HepG2 (cell line): Measurements from ENCODE around the gene ULK3. TPM values are rescaled to one million over a fixed set of nuclear protein-coding genes. Genes with fewer than 3 reads are reported as not detected.

ENCODE experiments used
- CBX1 ChIP-seq: IDR thresholded peaks from one replicate; pipeline ENCODE4 v1.6.1; 2016; ENCODE audit warnings: antibody characterized with exemption, low read depth
- EHMT2 ChIP-seq: fragments of 200-600 bp; sonication (generic); IDR thresholded peaks from 2 replicates; pipeline ENCODE4 v1.7.0; 2017; ENCODE audit warnings: antibody characterized with exemption, low read depth, low read length, borderline replicate concordance
- ELF3 ChIP-seq: IDR thresholded peaks from 2 replicates; pipeline ENCODE4 v1.6.1; 2016; ENCODE audit warnings: missing genetic modification reagents, missing compliant biosample characterization
- MIER3 ChIP-seq: IDR thresholded peaks from 2 replicates; pipeline ENCODE4 v1.6.1; 2016; ENCODE audit warnings: missing compliant biosample characterization, borderline replicate concordance
- MZF1 ChIP-seq: sonication (generic); formaldehyde crosslinking; IDR thresholded peaks from 2 replicates; pipeline ENCODE4 v1.8.1; 2023; ENCODE audit warnings: mild to moderate bottlenecking, missing genetic modification reagents, borderline replicate concordance
- SOX5 ChIP-seq: IDR thresholded peaks from 2 replicates; pipeline ENCODE4 v1.6.1; 2016; ENCODE audit warnings: borderline replicate concordance
- ZNF619 ChIP-seq: sonication (generic); formaldehyde crosslinking; IDR thresholded peaks from 2 replicates; pipeline ENCODE4 v1.4.0; 2020; ENCODE audit warnings: mild to moderate bottlenecking, missing genetic modification reagents
- ZNF674 ChIP-seq: sonication (generic); formaldehyde crosslinking; IDR thresholded peaks from 2 replicates; pipeline ENCODE4 v1.5.0; 2020; ENCODE audit warnings: low read depth, mild to moderate bottlenecking, missing genetic modification reagents
- polyA plus RNA-seq, 8 experiments: library from polyadenylated mRNA; depleted of rRNA in 3 of 8; stranded (reverse) in 7 of 8; unstranded in 1 of 8; fragments of >200 nt; fragmentation: Illumina TruSeq in 4 of 8; extraction: Trizol in 4 of 8; gene quantifications; 2 replicates each; pipeline versions ENCODE4 v1.2.1 to v1.2.3, GENCODE V29; 2011 to 2016; ENCODE audit warnings: low read depth in 4 of 8, missing spikeins in 1 of 8, mixed read lengths in 1 of 8; ENCODE audit not compliant: insufficient read depth in 1 of 8
- total RNA-seq, 5 experiments: library from RNA; depleted of rRNA; stranded (reverse); fragments of >200 nt; fragmentation: Illumina TruSeq; extraction: Trizol; gene quantifications; 2 replicates each; pipeline ENCODE4 v1.2.3, GENCODE V29; 2016; ENCODE audit warnings: low read depth in 1 of 5
- TF ChIP-seq, protein P1 (sequence below): sonication (generic); formaldehyde crosslinking; IDR thresholded peaks from 2 replicates; pipeline ENCODE4 v1.5.1; 2020; ENCODE audit warnings: mild to moderate bottlenecking, missing genetic modification reagents, borderline replicate concordance
- TF ChIP-seq, protein P2 (sequence below): sonication (generic); formaldehyde crosslinking; IDR thresholded peaks from 2 replicates; pipeline ENCODE4 v1.9.0; 2022; ENCODE audit warnings: missing genetic modification reagents, mild to moderate bottlenecking, borderline replicate concordance
- TF ChIP-seq, protein P3 (sequence below): conservative IDR thresholded peaks from 2 replicates; pipeline ENCODE4 v1.6.1; 2018; ENCODE audit warnings: missing genetic modification reagents
- TF ChIP-seq, protein P4 (sequence below): sonication (generic); formaldehyde crosslinking; IDR thresholded peaks from 2 replicates; pipeline ENCODE4 v1.8.1; 2023; ENCODE audit warnings: mild to moderate bottlenecking, moderate library complexity, missing genetic modification reagents
- TF ChIP-seq, protein P5 (sequence below): sonication (generic); formaldehyde crosslinking; IDR thresholded peaks from 2 replicates; pipeline ENCODE4 v1.5.0; 2020; ENCODE audit warnings: missing genetic modification reagents
- TF ChIP-seq, protein P6 (sequence below): sonication (generic); formaldehyde crosslinking; IDR thresholded peaks from 2 replicates; pipeline ENCODE4 v1.8.0; 2022; ENCODE audit warnings: mild to moderate bottlenecking, missing genetic modification reagents
- TF ChIP-seq, protein P7 (sequence below), 2 experiments: fragments of 450-650 bp in 1 of 2; sonication (generic) in 1 of 2; formaldehyde crosslinking; IDR thresholded peaks; 2 replicates each; pipeline versions ENCODE4 v1.5.0 to v1.8.0; 2020 to 2022; ENCODE audit warnings: mild to moderate bottlenecking in 1 of 2, missing genetic modification reagents in 1 of 2

The ULK3 gene
- total and polyA plus RNA-seq, 2 of the 13 experiments (the other 11 are each of a cell fraction or from before 2014, with no cell fraction given), result 15.2 to 23.7 TPM

DNA sequence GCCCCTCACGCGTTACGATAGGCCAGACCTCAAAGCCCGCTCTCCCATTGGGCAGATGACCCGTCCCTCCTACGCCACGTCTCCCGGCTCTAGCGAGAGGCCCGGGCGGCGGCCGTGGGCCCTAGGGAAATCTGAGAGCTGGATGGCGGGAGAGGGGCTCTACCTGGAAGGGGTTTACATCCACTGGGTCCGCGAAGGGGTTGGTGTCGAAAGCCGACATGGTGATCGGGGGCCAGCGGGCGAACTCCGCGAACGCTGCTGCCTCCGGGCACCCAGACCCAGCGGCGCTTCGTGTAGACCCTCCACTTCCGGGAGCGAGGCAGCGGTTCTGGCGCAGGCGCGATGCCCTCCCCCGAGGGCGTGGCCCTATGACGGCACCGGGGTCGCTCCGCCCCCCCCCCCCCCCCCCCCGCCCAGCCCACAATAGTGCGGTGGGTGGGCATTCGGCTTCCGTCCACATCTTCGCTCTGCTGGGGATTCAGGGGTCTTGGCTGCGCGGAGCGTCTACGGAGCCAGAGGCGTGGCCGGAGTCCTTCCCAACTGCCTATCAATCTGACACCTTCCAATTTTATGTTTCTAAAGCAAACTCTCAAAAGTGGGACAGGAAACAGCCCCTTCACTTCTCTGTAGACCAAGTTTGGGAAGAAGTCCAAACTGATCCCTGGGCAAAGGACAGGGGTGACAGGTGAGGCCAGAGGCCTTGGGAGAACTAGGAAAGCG, 30.2 kb upstream of the ULK3 start, which contains the start of gene SCAMP2 (continued):
- TF ChIP-seq, protein P1, sequence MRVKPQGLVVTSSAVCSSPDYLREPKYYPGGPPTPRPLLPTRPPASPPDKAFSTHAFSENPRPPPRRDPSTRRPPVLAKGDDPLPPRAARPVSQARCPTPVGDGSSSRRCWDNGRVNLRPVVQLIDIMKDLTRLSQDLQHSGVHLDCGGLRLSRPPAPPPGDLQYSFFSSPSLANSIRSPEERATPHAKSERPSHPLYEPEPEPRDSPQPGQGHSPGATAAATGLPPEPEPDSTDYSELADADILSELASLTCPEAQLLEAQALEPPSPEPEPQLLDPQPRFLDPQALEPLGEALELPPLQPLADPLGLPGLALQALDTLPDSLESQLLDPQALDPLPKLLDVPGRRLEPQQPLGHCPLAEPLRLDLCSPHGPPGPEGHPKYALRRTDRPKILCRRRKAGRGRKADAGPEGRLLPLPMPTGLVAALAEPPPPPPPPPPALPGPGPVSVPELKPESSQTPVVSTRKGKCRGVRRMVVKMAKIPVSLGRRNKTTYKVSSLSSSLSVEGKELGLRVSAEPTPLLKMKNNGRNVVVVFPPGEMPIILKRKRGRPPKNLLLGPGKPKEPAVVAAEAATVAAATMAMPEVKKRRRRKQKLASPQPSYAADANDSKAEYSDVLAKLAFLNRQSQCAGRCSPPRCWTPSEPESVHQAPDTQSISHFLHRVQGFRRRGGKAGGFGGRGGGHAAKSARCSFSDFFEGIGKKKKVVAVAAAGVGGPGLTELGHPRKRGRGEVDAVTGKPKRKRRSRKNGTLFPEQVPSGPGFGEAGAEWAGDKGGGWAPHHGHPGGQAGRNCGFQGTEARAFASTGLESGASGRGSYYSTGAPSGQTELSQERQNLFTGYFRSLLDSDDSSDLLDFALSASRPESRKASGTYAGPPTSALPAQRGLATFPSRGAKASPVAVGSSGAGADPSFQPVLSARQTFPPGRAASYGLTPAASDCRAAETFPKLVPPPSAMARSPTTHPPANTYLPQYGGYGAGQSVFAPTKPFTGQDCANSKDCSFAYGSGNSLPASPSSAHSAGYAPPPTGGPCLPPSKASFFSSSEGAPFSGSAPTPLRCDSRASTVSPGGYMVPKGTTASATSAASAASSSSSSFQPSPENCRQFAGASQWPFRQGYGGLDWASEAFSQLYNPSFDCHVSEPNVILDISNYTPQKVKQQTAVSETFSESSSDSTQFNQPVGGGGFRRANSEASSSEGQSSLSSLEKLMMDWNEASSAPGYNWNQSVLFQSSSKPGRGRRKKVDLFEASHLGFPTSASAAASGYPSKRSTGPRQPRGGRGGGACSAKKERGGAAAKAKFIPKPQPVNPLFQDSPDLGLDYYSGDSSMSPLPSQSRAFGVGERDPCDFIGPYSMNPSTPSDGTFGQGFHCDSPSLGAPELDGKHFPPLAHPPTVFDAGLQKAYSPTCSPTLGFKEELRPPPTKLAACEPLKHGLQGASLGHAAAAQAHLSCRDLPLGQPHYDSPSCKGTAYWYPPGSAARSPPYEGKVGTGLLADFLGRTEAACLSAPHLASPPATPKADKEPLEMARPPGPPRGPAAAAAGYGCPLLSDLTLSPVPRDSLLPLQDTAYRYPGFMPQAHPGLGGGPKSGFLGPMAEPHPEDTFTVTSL (CRISPR knock-in tag), result no peak
- TF ChIP-seq, protein P2, sequence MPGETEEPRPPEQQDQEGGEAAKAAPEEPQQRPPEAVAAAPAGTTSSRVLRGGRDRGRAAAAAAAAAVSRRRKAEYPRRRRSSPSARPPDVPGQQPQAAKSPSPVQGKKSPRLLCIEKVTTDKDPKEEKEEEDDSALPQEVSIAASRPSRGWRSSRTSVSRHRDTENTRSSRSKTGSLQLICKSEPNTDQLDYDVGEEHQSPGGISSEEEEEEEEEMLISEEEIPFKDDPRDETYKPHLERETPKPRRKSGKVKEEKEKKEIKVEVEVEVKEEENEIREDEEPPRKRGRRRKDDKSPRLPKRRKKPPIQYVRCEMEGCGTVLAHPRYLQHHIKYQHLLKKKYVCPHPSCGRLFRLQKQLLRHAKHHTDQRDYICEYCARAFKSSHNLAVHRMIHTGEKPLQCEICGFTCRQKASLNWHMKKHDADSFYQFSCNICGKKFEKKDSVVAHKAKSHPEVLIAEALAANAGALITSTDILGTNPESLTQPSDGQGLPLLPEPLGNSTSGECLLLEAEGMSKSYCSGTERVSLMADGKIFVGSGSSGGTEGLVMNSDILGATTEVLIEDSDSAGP (CRISPR knock-in tag), result peak; percentile 58; the same call in 1 of the 2 replicates
- TF ChIP-seq, protein P3, sequence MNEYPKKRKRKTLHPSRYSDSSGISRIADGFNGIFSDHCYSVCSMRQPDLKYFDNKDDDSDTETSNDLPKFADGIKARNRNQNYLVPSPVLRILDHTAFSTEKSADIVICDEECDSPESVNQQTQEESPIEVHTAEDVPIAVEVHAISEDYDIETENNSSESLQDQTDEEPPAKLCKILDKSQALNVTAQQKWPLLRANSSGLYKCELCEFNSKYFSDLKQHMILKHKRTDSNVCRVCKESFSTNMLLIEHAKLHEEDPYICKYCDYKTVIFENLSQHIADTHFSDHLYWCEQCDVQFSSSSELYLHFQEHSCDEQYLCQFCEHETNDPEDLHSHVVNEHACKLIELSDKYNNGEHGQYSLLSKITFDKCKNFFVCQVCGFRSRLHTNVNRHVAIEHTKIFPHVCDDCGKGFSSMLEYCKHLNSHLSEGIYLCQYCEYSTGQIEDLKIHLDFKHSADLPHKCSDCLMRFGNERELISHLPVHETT (CRISPR knock-in tag), result no peak
- TF ChIP-seq, protein P4, sequence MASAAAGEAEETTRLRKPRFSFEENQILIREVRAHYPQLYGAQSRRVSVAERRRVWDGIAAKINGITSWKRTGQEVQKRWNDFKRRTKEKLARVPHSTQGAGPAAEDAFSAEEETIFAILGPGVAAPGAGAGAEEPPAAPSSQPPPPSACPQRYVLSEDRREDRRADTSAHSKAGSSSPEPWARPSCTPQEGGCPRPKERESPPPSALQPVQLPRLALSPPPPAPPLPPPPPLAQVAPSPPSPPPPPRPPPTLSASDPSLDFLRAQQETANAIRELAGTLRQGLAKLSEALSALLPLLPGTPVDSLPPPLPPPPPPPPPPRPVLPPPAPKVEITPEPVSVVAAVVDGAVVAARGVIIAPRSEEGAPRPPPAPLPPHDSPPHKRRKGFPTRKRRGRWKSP (CRISPR knock-in tag), result 0 out of 2 replicates have a peak, but pooled peaks have one; percentile 49
- TF ChIP-seq EHMT2, result no peak
- TF ChIP-seq ELF3 (CRISPR knock-in tag), result peak; percentile 75
- TF ChIP-seq ZNF674 (CRISPR knock-in tag), result no peak
- TF ChIP-seq MZF1 (CRISPR knock-in tag), result no peak
- no peak for TF ChIP-seq ZNF619 (CRISPR knock-in tag)
- TF ChIP-seq, protein P5, sequence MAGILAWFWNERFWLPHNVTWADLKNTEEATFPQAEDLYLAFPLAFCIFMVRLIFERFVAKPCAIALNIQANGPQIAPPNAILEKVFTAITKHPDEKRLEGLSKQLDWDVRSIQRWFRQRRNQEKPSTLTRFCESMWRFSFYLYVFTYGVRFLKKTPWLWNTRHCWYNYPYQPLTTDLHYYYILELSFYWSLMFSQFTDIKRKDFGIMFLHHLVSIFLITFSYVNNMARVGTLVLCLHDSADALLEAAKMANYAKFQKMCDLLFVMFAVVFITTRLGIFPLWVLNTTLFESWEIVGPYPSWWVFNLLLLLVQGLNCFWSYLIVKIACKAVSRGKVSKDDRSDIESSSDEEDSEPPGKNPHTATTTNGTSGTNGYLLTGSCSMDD (CRISPR knock-in tag), result no peak
- TF ChIP-seq SOX5 (CRISPR knock-in tag), result no peak; the same call in 1 of the 2 replicates
- TF ChIP-seq, protein P6, sequence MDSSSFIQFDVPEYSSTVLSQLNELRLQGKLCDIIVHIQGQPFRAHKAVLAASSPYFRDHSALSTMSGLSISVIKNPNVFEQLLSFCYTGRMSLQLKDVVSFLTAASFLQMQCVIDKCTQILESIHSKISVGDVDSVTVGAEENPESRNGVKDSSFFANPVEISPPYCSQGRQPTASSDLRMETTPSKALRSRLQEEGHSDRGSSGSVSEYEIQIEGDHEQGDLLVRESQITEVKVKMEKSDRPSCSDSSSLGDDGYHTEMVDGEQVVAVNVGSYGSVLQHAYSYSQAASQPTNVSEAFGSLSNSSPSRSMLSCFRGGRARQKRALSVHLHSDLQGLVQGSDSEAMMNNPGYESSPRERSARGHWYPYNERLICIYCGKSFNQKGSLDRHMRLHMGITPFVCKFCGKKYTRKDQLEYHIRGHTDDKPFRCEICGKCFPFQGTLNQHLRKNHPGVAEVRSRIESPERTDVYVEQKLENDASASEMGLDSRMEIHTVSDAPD (CRISPR knock-in tag), result no peak
- no peak for TF ChIP-seq CBX1
- TF ChIP-seq, protein P7, sequence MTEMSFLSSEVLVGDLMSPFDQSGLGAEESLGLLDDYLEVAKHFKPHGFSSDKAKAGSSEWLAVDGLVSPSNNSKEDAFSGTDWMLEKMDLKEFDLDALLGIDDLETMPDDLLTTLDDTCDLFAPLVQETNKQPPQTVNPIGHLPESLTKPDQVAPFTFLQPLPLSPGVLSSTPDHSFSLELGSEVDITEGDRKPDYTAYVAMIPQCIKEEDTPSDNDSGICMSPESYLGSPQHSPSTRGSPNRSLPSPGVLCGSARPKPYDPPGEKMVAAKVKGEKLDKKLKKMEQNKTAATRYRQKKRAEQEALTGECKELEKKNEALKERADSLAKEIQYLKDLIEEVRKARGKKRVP (CRISPR knock-in tag; IDR thresholded peaks at IDR 0.05), result no peak
- no peak; the same call in 1 of the 2 replicates for TF ChIP-seq MIER3
